ENCODE results near the gene BRK1.
A peak's percentile ranks its signal among the peaks of the same experiment; 100 is the strongest.
"Not testable (repeated sequence)": the region's sequence is repeated elsewhere in the genome, so short reads cannot be mapped to it uniquely, and the experiment has no call there.

Gene BRK1

GRCh38 chr3:10115326-10116137 lies at the start of gene BRK1:
Gene BRK1 (plus strand): TSS chr3:10115675. CDS start chr3:10115702, 27 bp downstream.
- DNase-seq (ENCODE audit: low read depth) = peak; percentile 89

- not testable (repeated sequence) for DNase-seq (ENCODE audit: low read depth)
Measured at GRCh38 chr3:10070077-10070476, 45.4 kb upstream of the BRK1 start.

GRCh38 chr3:10074666-10075065 lies 40.8 kb upstream of the BRK1 start:
- no peak for DNase-seq (ENCODE audit: low read depth)

GRCh38 chr3:10081871-10082270 lies 33.6 kb upstream of the BRK1 start:
- DNase-seq (ENCODE audit: low read depth) = no peak

- no peak for DNase-seq (ENCODE audit: low read depth)
Measured at GRCh38 chr3:10085738-10086137, 29.7 kb upstream of the BRK1 start.

GRCh38 chr3:10088256-10088655 lies 27.2 kb upstream of the BRK1 start:
- DNase-seq (ENCODE audit: low read depth) = no peak

GRCh38 chr3:10090179-10090578 lies 25.3 kb upstream of the BRK1 start:
- DNase-seq (ENCODE audit: low read depth) = no peak

GRCh38 chr3:10090774-10091173 lies 24.7 kb upstream of the BRK1 start:
- not testable (repeated sequence) for DNase-seq (ENCODE audit: low read depth)

- DNase-seq (ENCODE audit: low read depth) = not testable (repeated sequence)
Measured at GRCh38 chr3:10091387-10091786, 24.1 kb upstream of the BRK1 start.

GRCh38 chr3:10093678-10094077 lies 21.8 kb upstream of the BRK1 start:
- no peak for DNase-seq (ENCODE audit: low read depth)

GRCh38 chr3:10099041-10099440 lies 16.4 kb upstream of the BRK1 start:
- DNase-seq (ENCODE audit: low read depth) = no peak

GRCh38 chr3:10106919-10107318 lies 8.6 kb upstream of the BRK1 start:
- DNase-seq (ENCODE audit: low read depth) = no peak

GRCh38 chr3:10108091-10108490 lies 7.4 kb upstream of the BRK1 start, which contains the start of gene FANCD2OS:
Gene FANCD2OS (minus strand): TSS chr3:10108255. CDS start chr3:10104774, 3,481 bp downstream.
- no peak for DNase-seq (ENCODE audit: low read depth)

- DNase-seq (ENCODE audit: low read depth) = no peak
Measured at GRCh38 chr3:10116138-10116460, 624 bp downstream of the BRK1 start.

- no peak for DNase-seq (ENCODE audit: low read depth)
Measured at GRCh38 chr3:10116928-10117327, 1.5 kb downstream of the BRK1 start.

GRCh38 chr3:10119376-10119775 lies 3.9 kb downstream of the BRK1 start:
- DNase-seq (ENCODE audit: low read depth) = no peak

GRCh38 chr3:10121064-10121463 lies 5.6 kb downstream of the BRK1 start:
- DNase-seq (ENCODE audit: low read depth) = no peak

- DNase-seq (ENCODE audit: low read depth) = no peak
Measured at GRCh38 chr3:10122724-10123123, 7.2 kb downstream of the BRK1 start.

- not testable (repeated sequence) for DNase-seq (ENCODE audit: low read depth)
Measured at GRCh38 chr3:10135872-10136271, 20.4 kb downstream of the BRK1 start.

GRCh38 chr3:10136426-10137005 lies 21.0 kb downstream of the BRK1 start:
- no peak for DNase-seq (ENCODE audit: low read depth)

- no peak for DNase-seq (ENCODE audit: low read depth)
Measured at GRCh38 chr3:10137178-10137577, 21.7 kb downstream of the BRK1 start.

- no peak for DNase-seq (ENCODE audit: low read depth)
Measured at GRCh38 chr3:10140996-10141546, 25.6 kb downstream of the BRK1 start.
